H1 (cell line): ENCODE data around the gene RITA1. TPM values are rescaled to one million over a fixed set of nuclear protein-coding genes. Genes with fewer than 3 reads are reported as not detected.
A peak's percentile ranks its signal among the peaks of the same experiment; 100 is the strongest.

Experiments
- CHD7 ChIP-seq: fragments of 300-600 bp; sonication (generic); IDR thresholded peaks from 2 replicates; pipeline ENCODE4 v1.7.1; 2012; ENCODE audit warnings: low read length, moderate library complexity, mild to moderate bottlenecking, inconsistent platforms; ENCODE audit not compliant: insufficient replicate concordance
- CTCF ChIP-seq, 3 experiments: IDR thresholded peaks; 1 replicate in 2 of 3; 2 replicates in 1 of 3; pipeline versions ENCODE4 v1.5.1 to v1.6.1; 2011; ENCODE audit warnings: low read length in 3 of 3, mild to moderate bottlenecking in 3 of 3, inconsistent platforms in 2 of 3, low read depth in 1 of 3, moderate library complexity in 1 of 3; ENCODE audit not compliant: insufficient read depth in 1 of 3; ENCODE audit errors: control extremely low read depth in 1 of 3
- HDAC2 ChIP-seq, 2 experiments: fragments of 300-600 bp in 1 of 2; sonication (generic) in 1 of 2; IDR thresholded peaks; 2 replicates each; pipeline ENCODE4 v1.6.1; 2011 to 2012; ENCODE audit warnings: low read depth in 2 of 2, low read length in 2 of 2, mild to moderate bottlenecking in 2 of 2, moderate library complexity in 2 of 2, borderline replicate concordance in 1 of 2, inconsistent platforms in 1 of 2
- KDM4A ChIP-seq: IDR thresholded peaks from one replicate; pipeline ENCODE4 v1.7.1; 2012; ENCODE audit warnings: low read depth, mild to moderate bottlenecking, moderate library complexity, low read length, inconsistent platforms; ENCODE audit not compliant: severe bottlenecking
- SIRT6 ChIP-seq: IDR thresholded peaks from one replicate; pipeline ENCODE4 v1.7.1; 2012; ENCODE audit warnings: low read length, inconsistent platforms
- polyA plus RNA-seq, 7 experiments: library from polyadenylated mRNA; depleted of rRNA in 3 of 7; stranded (reverse) in 5 of 7; unstranded in 2 of 7; fragments of >200 nt in 5 of 7; fragments of 200-250 nt in 2 of 7; gene quantifications; 1 replicate in 5 of 7; 2 replicates in 1 of 7; 4 replicates in 1 of 7; pipeline versions ENCODE4 v1.2.1 to v1.2.3, GENCODE V29; 2011 to 2013; ENCODE audit warnings: missing spikeins in 2 of 7, mixed read lengths in 2 of 7
- total RNA-seq: library from RNA; stranded (reverse); fragmentation: NEBNext Ultra II Directional; extraction: Animal tissue kit (Norgen Biotek cat#: 25700); gene quantifications from 2 replicates; pipeline ENCODE4 v1.2.1, GENCODE V29; 2021

RITA1 gene
- total and polyA plus RNA-seq, 2 of the 8 experiments (the other 6 are each of a cell fraction or from before 2014, with no cell fraction given), result 24.1 to 25.8 TPM

- no peak for TF ChIP-seq CHD7
- peak; percentile 87 for TF ChIP-seq KDM4A
- peak; percentile 53 to 61 (median 60) for TF ChIP-seq CTCF (IDR thresholded peaks at IDR 0.05; ENCODE audit: control extremely low read depth in 1 of 3, insufficient read depth in 1 of 3, low read depth in 1 of 3, low read length in 3 of 3)
- 0 out of 4 replicates have a peak, but pooled peaks of 1 of the 2 experiments have one; percentile 9 for TF ChIP-seq HDAC2 (IDR thresholded peaks at IDR 0.05; ENCODE audit: borderline replicate concordance in 1 of 2, low read depth in 2 of 2, low read length in 2 of 2)
- TF ChIP-seq SIRT6, result no peak
Observed at GRCh38 chr12:113152835-113153814, 32.4 kb upstream of the RITA1 start (continued).
